GM10847 (cell line): Measurements from ENCODE around the gene THSD4.

Experiments used
- POLR2A ChIP-seq: IDR thresholded peaks from 2 replicates; pipeline ENCODE4 v1.6.1; 2011; ENCODE audit not compliant: insufficient read length; ENCODE audit errors: extremely low read depth

The THSD4 gene

GRCh38 chr15:71245588-71245987, 130.3 kb downstream of the THSD4 start:
- TF ChIP-seq POLR2A: no peak

- TF ChIP-seq POLR2A: no peak
Observed at GRCh38 chr15:71248386-71248785, 133.1 kb downstream of the THSD4 start.

DNA sequence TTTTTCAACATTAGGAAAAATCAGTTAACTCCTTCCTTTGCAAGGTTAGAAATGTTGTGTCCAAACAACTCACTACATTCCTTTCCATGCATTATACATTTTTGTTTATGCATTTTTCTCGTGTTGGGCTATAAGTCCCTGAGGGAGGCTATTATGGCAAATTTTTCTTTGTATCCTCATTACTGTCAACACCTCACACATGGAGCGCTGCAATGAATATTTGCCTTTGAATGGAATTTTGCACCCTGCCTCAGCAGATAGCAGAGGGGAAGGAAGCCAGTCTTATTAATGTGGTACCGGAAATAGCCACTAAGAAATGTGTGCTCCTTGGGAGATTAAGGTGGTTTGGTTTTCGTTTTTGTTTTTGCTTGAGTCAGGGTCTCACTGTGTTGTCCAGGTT, 134.7 kb downstream of the THSD4 start:
- no peak for TF ChIP-seq POLR2A

DNA sequence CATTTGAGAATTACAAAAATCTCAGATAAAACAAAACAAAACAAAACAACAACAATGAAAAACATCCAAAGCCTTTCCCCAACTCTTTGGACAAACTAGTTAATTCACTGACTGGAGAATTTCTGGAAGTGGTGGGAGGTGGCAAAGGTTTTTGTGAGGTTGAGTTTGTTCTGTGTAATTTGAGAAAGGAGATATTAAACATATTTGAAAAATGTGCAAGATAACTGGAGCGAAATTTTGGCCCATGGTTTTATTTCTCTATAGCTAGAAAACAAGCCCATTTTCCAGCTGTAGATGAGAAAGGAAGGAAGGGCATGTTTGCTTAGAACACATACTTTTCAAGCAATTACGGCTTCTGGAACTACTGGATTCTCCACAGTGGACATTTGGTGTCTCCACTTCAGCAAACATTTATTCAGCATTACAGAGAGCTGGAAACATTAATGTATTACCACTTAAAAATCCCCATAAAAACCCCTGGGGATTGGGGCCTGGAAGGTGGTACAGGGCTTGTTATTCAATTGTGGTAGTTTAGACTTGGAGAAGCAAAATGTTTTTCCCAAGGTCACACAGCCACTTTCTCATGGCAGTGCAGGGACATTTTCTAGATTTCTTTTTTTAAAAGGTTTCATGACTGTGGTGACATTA, 135.8 kb downstream of the THSD4 start:
- TF ChIP-seq POLR2A: no peak

DNA sequence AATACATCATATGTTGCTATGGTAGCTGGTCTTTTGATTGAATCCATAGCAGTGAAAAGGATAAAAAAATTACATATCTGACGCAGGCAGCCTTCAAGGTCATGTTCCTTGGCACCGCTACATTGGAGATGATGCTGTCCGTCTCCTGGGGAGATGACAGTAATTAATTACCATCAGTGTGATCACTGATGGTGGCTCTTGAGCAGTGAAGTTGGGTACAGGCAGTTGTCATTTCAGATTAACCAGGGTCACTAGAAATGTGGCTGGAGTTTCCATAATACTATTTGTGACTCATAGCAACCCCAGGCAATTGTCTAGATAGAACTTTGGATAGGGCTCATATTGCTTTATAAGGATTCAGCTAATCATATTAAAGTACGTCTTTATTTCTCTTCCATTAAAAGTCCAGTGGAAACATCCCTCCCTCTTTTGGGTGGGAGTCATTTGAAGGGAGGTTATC, 136.3 kb downstream of the THSD4 start:
- TF ChIP-seq POLR2A: no peak

- no peak for TF ChIP-seq POLR2A
Observed at GRCh38 chr15:71252044-71252739, 136.9 kb downstream of the THSD4 start.

DNA sequence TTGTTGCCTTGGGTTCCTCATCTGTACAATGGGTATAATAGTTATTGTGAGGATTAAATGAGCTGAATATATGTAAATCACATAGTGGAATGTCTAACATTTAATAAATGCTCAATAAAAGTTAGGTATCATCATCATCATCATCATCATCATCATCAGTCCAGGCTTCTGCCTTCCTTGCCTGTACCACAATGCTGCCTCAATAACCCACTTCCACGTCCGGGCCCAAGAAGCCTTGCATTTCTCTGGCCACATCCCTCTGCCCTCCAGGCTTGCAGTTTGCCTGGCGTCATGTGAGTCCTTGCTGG, 137.4 kb downstream of the THSD4 start:
- TF ChIP-seq POLR2A: no peak

DNA sequence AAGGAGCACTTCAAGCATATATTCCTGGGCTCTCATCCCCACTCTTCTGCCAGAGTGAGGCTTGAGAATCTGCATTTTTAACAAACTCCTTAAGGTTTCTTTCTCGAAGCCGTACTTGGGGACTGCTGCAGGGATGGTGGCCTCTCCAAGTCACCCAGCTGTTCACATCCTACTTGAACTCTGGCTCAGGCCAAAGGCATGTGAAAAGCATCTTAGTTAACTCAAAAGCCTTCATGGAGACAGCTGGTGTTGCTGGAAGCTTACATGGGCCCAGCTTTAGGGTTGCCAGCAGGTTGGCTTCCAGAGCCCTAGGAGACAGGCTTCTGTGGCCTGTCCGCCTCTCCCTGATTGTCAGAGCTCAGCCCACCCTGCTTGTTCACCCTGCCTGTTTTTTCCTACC, 139.2 kb downstream of the THSD4 start:
- no peak for TF ChIP-seq POLR2A

- TF ChIP-seq POLR2A: no peak
Observed at GRCh38 chr15:71256934-71257664, 141.8 kb downstream of the THSD4 start.

- no peak for TF ChIP-seq POLR2A
Observed at GRCh38 chr15:71259866-71260265, 144.6 kb downstream of the THSD4 start.

GRCh38 chr15:71261418-71261817, 146.1 kb downstream of the THSD4 start:
- no peak for TF ChIP-seq POLR2A

GRCh38 chr15:71261909-71262308, 146.6 kb downstream of the THSD4 start:
- TF ChIP-seq POLR2A: no peak

- no peak for TF ChIP-seq POLR2A
Observed at GRCh38 chr15:71262599-71262998, 147.3 kb downstream of the THSD4 start.

- no peak for TF ChIP-seq POLR2A
Observed at GRCh38 chr15:71271327-71271726, 156.1 kb downstream of the THSD4 start.

DNA sequence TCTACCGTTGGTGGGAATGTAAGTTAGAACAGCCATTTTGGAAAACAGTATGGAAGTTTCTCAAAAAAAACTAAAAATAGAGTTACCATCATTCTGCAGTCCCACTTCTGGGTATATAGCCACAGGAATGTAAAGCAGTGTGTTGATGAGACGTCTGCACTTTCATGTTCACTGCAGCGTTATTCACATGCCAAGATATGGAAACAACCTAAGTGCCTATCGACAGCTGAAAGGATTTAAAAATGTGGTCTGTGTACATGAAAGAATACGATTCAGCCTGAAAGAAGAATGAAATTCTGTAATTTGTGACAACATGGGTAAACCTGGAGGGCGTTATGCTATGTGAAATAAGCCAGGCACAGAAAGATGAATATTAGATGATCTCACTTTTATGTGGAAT, 157.7 kb downstream of the THSD4 start:
- no peak for TF ChIP-seq POLR2A

DNA sequence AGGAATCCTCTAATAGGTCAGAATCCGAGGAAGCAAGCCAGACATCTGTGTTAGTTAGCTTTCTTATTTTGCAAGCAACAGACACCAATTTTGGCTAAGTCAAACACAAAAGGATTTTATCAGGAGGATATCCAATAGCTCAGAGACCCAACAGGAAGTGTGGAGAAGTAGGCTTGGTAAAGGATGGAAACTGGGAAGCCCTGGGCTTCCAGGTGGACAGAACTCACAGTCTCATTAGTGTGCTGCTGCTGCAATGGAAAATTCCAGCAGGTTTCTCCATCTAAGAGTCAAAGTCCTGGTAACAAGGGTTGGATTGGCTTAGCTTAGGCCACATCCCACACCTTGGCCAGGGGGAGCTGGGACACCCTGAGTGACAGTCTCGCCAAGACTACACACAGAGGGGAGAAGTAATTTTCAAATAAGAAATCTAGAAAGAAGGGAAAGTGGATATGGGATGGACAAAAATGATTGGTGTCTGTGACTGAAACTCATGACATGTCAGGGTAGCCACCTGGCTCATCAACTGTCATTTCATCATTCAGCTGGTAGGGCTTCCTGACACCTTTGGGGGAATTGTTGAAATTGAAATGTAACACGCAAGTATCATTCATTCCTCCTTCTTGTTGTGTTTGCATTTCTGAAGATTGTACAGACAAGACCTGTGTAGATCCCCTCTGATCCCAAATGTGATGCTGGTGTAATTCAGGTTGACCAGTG, 158.6 kb downstream of the THSD4 start:
- no peak for TF ChIP-seq POLR2A
